T-helper 1 cell (primary cell): ENCODE data around the gene SMYD3.
"Not testable (repeated sequence)": the region's sequence is repeated elsewhere in the genome, so short reads cannot be mapped to it uniquely, and the experiment has no call there.

Source experiments
- DNase-seq, 5 donors: peaks; one replicate each; pipeline ENCODE4 v3.0.0-alpha.2; 2012 to 2020

SMYD3 gene

DNA sequence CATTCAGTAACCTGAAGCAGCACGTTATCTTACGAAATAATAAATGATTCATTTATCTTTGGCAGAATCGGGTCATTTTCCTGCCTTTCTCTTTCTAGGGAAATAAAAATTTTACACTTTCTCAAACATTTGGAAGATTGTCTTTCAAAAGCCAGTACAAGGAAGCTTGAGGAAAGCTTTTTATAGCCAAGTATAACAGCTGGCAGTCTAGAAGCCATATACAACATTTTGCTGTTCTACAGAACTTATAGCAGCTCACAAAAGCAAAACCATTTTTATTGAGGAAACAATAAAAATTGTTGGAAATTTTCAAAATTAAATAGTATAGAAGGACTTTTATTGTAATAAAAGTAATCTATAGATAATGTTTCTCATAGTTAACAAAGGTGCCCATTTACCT is 448.6 kb downstream of the SMYD3 start:
- no peak for DNase-seq

DNA sequence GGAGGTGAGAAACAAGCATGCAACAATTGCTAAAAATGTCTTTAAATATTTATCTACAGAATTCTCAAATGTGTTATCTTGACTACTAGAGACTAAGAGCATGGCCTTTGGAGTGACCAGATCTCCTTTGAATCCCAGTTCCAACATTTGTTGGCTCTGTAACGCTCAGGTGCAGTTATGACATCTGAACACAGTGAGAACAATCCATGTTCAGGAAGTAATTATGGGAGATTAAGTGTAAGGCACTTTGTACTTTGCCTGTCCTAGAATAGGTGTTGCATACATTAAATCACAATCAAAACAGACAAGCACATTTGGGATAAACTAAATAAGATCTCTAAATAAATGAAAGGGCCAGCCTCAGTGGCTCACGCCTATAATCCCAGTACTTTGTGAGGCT is 454.5 kb downstream of the SMYD3 start:
- DNase-seq, result no peak

GRCh38 chr1:246051909-246052518 is 455.1 kb downstream of the SMYD3 start:
- no peak for DNase-seq

DNA sequence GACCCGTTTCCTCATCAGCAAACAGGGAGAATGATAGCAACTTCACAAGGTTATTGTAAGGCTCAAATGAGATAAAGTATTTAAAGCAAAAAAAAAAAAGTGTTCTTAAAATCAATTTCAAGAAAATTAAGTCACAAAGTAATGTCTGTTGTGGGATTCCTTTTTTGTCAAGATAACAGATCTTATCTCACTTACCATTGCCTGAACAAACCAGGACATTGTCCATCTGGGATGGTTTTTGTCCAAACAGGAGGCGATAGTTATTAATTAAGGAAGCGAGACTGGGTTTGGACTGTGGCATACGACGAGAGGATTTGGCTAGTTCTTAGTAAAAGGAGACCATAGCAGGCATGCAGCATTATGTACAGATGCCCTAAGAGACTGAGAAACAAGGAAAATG is 458.4 kb downstream of the SMYD3 start:
- no peak for DNase-seq

GRCh38 chr1:246043556-246043955 is 463.5 kb downstream of the SMYD3 start:
- no peak for DNase-seq

DNA sequence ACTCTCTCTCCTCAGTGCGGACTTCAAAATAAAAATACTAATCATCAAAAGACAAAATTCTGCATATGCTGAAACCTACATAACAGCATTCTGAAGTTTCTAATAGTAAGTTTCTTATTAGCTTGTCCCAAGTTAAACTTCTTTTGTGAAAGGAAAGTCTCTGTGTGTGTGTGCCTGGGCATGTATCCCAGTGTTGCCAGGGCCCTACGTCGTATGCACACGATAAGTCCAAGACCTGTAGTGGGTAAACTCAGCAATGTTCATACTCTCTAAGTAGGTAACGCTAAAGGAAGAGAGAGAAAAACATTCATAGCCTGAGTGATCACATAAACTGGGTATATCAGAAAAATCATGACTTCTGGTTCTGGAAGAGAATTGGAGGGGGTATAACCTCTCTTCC is 465.7 kb downstream of the SMYD3 start:
- no peak for DNase-seq

GRCh38 chr1:246040200-246040890 is 466.7 kb downstream of the SMYD3 start:
- DNase-seq, result no peak

GRCh38 chr1:246039584-246039983 is 467.5 kb downstream of the SMYD3 start:
- DNase-seq, result no peak

DNA sequence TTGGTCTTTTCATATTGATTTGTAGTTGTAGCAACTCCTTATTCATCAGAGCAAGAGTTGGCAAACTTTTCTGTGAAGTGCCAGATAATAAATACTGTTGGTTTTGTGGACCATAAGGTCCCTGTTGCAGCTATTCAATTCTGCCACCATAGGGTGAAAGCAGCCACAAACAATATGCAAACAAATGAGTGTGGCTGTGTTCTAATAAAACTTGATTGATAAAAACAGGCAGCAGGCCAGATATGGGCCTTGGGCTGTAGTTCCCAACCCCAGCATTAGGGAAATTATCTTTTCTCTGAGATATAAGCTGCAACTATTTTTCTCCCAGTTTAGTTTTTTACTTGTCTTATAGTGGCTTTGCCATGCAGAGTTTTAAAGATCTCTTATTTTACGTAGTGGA is 469.2 kb downstream of the SMYD3 start:
- DNase-seq, result no peak

DNA sequence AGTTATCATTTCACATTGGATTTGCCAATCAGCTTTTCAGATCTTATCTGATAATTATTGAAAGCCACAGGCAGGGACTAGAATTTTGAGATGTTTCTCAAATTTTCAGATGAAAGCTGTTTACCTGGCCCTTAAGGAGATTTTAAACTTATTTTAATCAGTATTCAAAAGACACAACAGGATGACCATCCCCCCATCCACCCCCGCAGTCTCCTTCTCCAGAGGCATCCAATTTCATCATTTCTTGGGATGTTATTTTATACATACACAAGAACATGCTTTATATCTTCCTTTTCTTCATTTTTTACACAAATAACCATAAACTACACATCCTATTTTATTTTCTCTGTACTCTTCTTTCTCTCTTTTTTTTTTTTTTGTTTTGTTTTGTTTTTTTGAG is 470.9 kb downstream of the SMYD3 start:
- DNase-seq, result no peak

- DNase-seq, result no peak
Measured at GRCh38 chr1:246035060-246035541, 472.0 kb downstream of the SMYD3 start.

- DNase-seq, result no peak
Measured at GRCh38 chr1:246034630-246035029, 472.4 kb downstream of the SMYD3 start.

GRCh38 chr1:246032984-246033383 is 474.1 kb downstream of the SMYD3 start:
- DNase-seq, result no peak

DNA sequence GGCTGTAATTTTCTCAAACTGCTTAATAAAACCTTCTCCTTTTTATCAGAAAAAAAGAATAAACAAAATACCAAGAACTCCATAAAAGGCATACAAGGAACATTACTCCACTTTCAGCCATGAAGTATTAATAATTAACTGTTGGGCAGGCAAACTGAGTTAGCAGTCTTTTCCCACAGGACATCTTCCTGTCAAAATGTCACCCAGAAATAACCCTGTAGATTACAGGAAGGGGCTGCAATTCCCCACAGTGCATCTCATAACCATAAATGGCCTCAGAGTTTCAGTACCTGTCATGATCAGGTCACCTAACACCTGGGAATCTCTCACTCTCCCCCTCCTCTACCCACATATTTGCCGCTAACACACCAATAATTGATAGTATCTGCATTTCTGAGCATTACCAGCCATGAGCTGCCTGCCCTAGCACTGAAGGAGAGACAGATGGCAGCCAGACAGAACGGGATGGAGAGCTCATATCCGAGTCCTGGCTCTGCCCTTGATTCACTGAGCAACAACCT is 475.0 kb downstream of the SMYD3 start:
- DNase-seq, result no peak

DNA sequence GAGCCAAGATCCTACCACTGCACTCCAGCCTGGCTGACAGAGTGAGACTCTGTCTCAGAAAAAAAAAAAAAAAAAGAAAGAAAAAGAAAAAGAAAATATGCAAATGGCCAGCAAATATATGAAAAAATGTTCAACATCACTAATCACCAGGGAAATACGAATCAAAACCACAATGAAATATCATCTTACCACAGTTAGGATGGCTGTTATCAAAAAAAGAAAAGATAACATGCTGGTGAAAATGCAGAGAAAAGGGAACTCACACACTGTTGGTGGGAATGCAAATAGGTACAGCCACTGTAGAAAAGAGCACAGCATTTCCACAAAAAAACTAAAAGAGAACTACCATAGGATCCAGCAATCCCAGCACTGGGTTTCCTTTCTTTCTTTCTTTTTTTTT is 477.5 kb downstream of the SMYD3 start:
- DNase-seq, result no peak

DNA sequence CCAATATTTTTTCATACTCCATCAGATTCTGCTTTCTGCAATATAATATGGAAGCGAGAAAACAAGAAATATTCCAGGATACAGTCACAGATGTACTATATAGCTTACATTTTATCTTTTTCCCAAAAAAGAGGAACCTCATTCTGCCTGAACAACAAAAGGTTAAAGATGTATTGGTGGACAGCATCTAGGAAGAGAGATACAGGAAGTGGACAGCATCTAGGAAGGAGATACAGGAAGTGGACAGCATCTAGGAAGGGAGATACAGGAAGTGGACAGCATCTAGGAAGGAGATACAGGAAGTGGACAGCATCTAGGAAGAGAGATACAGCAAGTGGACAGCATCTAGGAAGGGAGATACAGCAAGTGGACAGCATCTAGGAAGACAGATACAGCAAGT is 483.0 kb downstream of the SMYD3 start:
- DNase-seq, result not testable (repeated sequence)

GRCh38 chr1:246020211-246020954 is 486.7 kb downstream of the SMYD3 start:
- DNase-seq, result peak in 1 of 5 donors; percentile 59

GRCh38 chr1:246018146-246018545 is 488.9 kb downstream of the SMYD3 start:
- DNase-seq, result no peak

GRCh38 chr1:246012341-246012740 is 494.7 kb downstream of the SMYD3 start:
- peak in 1 of 5 donors; percentile 38 for DNase-seq

GRCh38 chr1:246010386-246010785 is 496.7 kb downstream of the SMYD3 start:
- DNase-seq, result no peak

- no peak for DNase-seq
Measured at GRCh38 chr1:246008363-246008831, 498.7 kb downstream of the SMYD3 start.

DNA sequence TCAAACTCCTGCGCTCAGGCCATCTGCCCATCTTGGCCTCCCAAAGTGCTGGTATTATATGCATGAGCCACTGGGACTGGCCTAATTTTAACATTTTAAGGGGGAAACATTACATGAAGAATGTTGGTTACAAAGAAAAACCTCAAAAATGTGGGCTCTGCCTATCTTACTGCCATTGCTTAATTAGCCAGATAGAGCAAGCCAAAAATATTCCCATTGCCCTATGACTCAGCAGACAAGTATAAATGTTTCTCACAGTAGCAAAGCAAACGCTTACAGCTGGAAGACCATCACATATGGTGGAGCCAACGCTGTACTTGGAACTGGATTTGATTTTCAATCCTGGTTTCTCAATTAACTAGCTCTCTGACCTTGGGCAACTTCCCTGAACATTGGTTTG is 502.0 kb downstream of the SMYD3 start:
- DNase-seq, result no peak

DNA sequence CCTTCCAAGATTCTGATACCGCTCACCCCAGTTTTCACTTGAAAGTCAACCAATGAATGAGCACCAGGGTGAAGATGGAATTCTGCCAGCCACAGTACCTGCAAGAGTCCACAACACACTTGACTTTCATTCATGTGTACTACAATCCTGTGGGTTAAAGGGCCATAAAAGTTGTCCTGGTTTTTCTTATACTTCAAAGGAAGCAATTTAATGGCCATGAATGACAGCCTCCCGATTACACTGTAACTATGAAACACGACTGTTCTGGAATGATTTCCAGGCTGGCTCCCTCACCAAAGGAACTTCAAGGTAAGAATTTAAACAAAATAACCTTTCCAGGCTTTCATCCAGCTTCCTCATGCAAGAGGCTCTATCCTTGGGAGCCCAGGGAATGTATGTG is 502.8 kb downstream of the SMYD3 start:
- DNase-seq, result no peak

- no peak for DNase-seq
Measured at GRCh38 chr1:246003442-246003730, 503.7 kb downstream of the SMYD3 start.
